Effector memory CD8-positive, alpha-beta T cell (primary cell): Measurements from ENCODE around the gene CHAC1.

Experiments used
- ATAC-seq: fragments of 150-1000 bp; cut with Tn5 transposase; replicated peaks from 2 replicates; pipeline ENCODE4 v1.10.0; 2021; ENCODE audit warnings: mild to moderate bottlenecking, moderate library complexity
- DNase-seq, 3 experiments: peaks; one replicate each; pipeline ENCODE4 v3.0.0; 2021
- H3K27ac Mint-ChIP-seq, 2 donors: one replicate each; pipeline ENCODE4 v1.8.0; 2022; ENCODE audit warnings: mild to moderate bottlenecking in 2 of 2, mixed read lengths in 2 of 2, moderate library complexity in 2 of 2
- H3K27me3 Mint-ChIP-seq, 2 donors: one replicate each; pipeline ENCODE4 v1.8.0; 2022; ENCODE audit warnings: mixed read lengths in 2 of 2
- H3K36me3 Mint-ChIP-seq: one replicate; pipeline ENCODE4 v1.8.0; 2022; ENCODE audit warnings: mild to moderate bottlenecking, moderate library complexity, mixed read lengths; ENCODE audit not compliant: insufficient read depth
- H3K4me1 Mint-ChIP-seq, 2 donors: one replicate each; pipeline ENCODE4 v1.8.0; 2022; ENCODE audit warnings: low read depth in 2 of 2, mixed read lengths in 2 of 2
- H3K4me3 Mint-ChIP-seq, 2 donors: one replicate each; pipeline ENCODE4 v1.8.0; 2022; ENCODE audit warnings: mild to moderate bottlenecking in 2 of 2, mixed read lengths in 2 of 2, moderate library complexity in 2 of 2
- H3K9me3 Mint-ChIP-seq, 2 donors: one replicate each; pipeline ENCODE4 v1.8.0; 2022; ENCODE audit warnings: mixed read lengths in 2 of 2

Gene CHAC1

DNA sequence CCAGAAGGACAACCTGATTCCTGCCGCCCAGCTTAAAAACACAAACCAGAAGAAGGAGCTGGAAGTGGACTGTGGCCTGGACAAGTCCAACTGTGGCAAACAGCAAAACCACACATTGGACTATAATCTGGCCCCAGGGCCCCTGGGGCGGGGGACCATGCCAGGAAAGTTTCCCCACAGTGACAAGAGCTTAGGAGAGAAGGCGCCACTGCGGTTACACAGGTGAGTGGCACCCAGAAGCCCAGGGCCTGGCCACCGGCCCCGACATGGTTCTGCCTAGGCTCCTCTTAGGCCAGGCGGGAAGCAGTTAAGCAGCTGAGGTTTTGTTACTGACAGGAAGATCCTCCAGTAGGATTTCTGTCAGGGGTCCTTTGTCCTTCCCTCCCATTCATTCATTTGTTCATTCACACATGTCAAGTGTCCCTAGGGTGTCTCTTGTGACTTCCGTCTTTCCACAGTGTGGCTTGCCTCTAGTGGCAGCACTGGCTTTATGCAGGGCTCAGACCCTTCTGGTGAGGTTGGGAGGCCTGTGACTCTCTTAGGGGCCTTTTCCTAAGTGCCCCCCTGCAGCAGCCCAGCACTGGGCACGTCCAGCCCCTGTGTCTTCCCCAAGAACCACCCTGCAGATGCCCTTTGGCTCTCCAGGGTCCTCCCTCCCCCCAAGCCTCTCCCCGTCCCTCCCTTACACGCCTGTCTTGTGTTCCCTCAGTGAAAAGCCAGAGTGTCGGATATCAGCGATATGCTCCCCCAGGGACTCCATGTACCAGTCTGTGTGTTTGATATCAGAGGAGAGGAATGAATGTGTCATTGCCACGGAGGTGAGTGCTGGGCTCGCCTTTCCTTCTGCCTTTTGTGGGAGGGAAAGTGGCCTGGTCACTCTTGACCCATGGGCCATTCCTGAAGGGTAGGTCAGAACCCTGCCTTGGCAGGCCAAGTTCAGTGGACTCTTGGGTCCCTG, 16.3 kb upstream of the CHAC1 start:
- H3K27me3 Mint-ChIP-seq = peaks cover 13 to 19% of the 10 kb centered on the region in 2 donors
- peaks cover 6 to 15% of the 10 kb centered on the region in 2 donors for H3K4me1 Mint-ChIP-seq
- H3K4me3 Mint-ChIP-seq = no peak overlapping the region
- ATAC-seq = no peak
- no peaks in the 10 kb centered on the region for H3K36me3 Mint-ChIP-seq
- no peak for DNase-seq
- H3K27ac Mint-ChIP-seq = no peak overlapping the region
- no peaks in the 10 kb centered on the region for H3K9me3 Mint-ChIP-seq

DNA sequence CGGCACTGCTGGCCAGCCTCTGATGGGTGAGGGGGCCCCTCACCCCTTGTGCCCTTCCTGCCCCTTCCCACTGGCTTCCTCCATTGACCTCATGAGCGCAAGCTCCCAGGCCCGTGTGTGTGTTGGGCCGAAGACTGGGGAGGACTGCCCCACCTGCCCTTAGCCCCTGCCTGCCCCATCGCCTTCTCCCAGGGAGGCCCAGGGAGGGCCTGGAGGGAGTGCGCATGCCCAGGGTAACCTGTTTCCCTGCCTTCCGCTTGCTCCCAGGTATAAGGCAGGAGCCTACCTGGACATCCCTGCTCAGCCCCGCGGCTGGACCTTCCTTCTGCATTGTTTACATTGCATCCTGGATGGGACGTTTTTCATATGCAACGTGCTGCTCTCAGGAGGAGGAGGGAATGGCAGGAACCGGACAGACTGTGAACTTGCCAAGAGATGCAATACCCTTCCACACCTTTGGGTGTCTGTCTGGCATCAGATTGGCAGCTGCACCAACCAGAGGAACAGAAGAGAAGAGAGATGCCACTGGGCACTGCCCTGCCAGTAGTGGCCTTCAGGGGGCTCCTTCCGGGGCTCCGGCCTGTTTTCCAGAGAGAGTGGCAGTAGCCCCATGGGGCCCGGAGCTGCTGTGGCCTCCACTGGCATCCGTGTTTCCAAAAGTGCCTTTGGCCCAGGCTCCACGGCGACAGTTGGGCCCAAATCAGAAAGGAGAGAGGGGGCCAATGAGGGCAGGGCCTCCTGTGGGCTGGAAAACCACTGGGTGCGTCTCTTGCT, 15.3 kb upstream of the CHAC1 start:
- no peak overlapping the region for H3K4me3 Mint-ChIP-seq
- peaks cover 15 to 20% of the 10 kb centered on the region in 2 donors for H3K4me1 Mint-ChIP-seq
- H3K27ac Mint-ChIP-seq = no peak overlapping the region
- no peaks in the 10 kb centered on the region for H3K9me3 Mint-ChIP-seq
- DNase-seq = no peak
- H3K36me3 Mint-ChIP-seq = peaks cover 2% of the 10 kb centered on the region
- peaks cover 8 to 9% of the 10 kb centered on the region in 2 donors for H3K27me3 Mint-ChIP-seq
- peak; percentile 13 for ATAC-seq

DNA sequence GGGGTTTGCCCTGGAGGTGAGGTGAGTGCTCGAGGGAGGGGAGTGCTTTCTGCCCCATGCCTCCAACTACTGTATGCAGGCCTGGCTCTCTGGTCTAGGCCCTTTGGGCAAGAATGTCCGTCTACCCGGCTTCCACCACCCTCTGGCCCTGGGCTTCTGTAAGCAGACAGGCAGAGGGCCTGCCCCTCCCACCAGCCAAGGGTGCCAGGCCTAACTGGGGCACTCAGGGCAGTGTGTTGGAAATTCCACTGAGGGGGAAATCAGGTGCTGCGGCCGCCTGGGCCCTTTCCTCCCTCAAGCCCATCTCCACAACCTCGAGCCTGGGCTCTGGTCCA, 14.8 kb upstream of the CHAC1 start:
- no peaks in the 10 kb centered on the region for H3K9me3 Mint-ChIP-seq
- no peak overlapping the region for H3K27ac Mint-ChIP-seq
- peaks cover 2% of the 10 kb centered on the region for H3K36me3 Mint-ChIP-seq
- H3K4me1 Mint-ChIP-seq = peaks cover 18 to 26% of the 10 kb centered on the region in 2 donors
- DNase-seq = no peak
- ATAC-seq = no peak
- H3K27me3 Mint-ChIP-seq = peaks cover 2 to 4% of the 10 kb centered on the region in 2 donors
- no peak overlapping the region for H3K4me3 Mint-ChIP-seq

DNA sequence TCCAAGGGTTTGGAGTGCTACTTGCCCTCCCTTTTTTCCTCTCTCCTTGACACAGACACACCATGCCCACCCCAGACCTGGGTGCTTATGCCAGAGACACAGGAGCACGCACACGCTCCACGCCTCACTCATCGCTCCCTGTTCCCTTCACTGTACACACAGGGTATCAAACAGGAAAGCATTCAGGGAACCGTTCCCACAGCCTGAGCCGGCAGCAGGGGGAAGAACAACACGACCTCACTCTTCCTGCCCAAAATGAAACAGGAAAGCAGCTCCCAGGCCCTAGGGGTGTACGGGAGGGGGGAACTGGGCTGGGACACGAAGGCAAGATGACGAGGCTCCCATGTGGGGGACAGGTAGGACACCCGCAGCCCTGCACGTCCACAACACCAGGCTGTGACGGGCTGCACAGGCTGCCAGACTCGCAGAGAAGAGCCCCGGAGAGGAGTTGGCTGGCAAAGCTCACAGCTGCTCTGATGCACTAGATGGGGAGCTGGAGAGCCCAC, 12.9 kb upstream of the CHAC1 start:
- H3K9me3 Mint-ChIP-seq = no peaks in the 10 kb centered on the region
- no peak overlapping the region for H3K27ac Mint-ChIP-seq
- peaks cover 18 to 26% of the 10 kb centered on the region in 2 donors for H3K4me1 Mint-ChIP-seq
- H3K4me3 Mint-ChIP-seq = peak overlapping the region; percentile 38 to 70
- no peak for DNase-seq
- peaks cover 7% of the 10 kb centered on the region for H3K36me3 Mint-ChIP-seq
- ATAC-seq = peak; percentile 12
- H3K27me3 Mint-ChIP-seq = no peaks in the 10 kb centered on the region

DNA sequence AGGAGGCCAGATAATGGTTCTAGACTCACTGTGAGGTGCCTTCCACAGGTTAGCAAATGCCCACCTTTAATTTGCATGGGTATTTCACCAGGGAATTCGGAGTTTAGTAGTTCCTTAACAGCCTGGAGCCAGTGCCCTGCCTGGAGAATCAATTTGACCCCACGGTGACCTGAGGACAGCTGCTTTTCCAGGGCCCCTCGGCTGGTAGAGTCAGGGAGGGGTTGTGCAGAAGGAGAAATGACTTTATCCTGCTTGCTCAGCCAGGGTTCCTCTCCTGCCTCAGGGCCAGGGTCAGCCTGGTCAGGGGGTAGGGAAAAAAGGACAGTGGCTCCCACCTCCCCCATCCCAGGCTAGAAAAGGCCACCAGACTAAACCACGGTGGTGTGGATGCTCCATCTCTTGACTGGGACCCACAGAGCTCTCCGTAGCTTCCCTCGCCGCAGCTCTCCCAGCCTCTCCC, 12.2 kb upstream of the CHAC1 start:
- no peak for ATAC-seq
- DNase-seq = no peak
- peaks cover 7% of the 10 kb centered on the region for H3K36me3 Mint-ChIP-seq
- no peaks in the 10 kb centered on the region for H3K9me3 Mint-ChIP-seq
- H3K27ac Mint-ChIP-seq = peak overlapping the region in 1 of 2 donors; percentile 20
- H3K4me3 Mint-ChIP-seq = peak overlapping the region; percentile 38 to 70
- H3K27me3 Mint-ChIP-seq = no peaks in the 10 kb centered on the region
- H3K4me1 Mint-ChIP-seq = peaks cover 18 to 26% of the 10 kb centered on the region in 2 donors

DNA sequence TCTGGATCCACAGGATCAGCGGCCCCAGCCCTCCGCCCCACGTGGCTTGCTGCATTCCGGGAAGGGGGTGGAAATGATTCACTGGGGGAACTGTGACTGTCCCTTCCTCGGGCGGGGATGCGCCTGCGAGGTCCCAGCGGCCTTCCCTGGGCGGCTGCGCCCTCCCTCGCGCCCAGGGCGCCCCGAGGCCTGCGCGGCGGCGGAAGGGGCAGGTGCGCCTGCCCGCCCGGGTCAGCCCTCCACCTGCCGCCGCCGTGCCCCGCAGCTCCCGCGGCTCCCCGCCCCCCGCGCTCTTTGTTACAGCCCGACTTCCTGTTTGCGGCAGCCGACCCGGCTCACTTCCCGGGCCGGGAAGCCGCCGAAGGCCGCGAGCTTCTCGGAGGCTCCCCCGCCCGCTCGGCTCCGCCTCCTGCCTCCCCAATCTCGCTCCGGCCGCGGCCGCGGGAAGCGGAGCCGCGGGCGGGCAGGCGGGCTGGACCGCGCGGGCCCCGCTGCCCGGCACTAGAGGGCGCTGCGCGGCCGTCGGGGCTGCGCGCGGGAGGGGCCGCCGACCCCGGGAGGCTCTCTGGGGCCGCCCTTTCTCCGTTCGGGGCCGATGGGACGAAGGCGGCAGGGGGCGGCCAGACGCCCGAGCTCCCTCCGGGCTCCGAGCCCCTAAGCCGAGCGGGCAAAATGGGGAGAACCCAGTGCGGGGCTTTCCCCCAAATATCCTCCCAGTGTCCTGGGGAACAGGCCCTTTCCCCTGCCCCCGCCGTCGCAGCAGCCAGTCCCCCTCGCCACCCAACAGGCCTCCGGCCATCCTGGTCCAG, 11.5 kb upstream of the CHAC1 start:
- Mint-ChIP-seq H3K36me3 (peaks cover 7% of the 10 kb centered on the region), H3K27me3 (no peaks in the 10 kb centered on the region), H3K4me3 (peak overlapping the region; percentile 70 to 82), H3K4me1 (peaks cover 18 to 26% of the 10 kb centered on the region in 2 donors), H3K27ac (peak overlapping the region; percentile 20 to 72), H3K9me3 (no peaks in the 10 kb centered on the region)
- DNase-seq (peak; percentile 49 to 64 (median 54)), ATAC-seq (peak; percentile 75)

DNA sequence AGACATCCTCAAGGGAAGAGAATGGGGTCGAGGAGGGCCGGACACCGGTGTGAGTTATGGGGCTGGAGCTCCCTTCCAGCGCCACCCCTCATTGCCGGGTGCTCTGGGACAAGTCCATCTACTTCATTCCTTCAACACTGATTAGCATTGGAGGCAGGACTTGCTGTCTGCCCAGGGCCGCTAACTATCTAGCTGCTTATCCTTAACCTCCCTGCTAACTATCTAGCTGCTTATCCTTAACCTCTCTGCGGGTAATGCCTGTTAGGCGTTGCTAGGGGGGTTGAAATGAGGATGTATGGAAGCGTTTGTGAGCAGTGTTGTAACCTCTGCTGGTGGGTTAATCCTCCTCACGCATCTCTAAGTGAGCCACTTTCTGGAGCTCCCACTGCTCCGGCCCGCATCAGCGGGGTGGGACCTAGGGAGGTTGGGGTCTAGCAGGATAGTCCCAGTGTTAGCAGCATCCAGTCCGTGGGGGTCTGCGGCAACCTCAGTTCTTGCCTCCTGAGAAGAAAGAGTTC, 10.9 kb upstream of the CHAC1 start:
- peak overlapping the region in 1 of 2 donors; percentile 72 for H3K27ac Mint-ChIP-seq
- DNase-seq (no peak), ATAC-seq (peak; percentile 8)
- H3K4me3 Mint-ChIP-seq = peak overlapping the region; percentile 70 to 82
- no peaks in the 10 kb centered on the region for H3K9me3 Mint-ChIP-seq
- peaks cover 18 to 26% of the 10 kb centered on the region in 2 donors for H3K4me1 Mint-ChIP-seq
- H3K36me3 Mint-ChIP-seq = peaks cover 7% of the 10 kb centered on the region
- no peaks in the 10 kb centered on the region for H3K27me3 Mint-ChIP-seq

DNA sequence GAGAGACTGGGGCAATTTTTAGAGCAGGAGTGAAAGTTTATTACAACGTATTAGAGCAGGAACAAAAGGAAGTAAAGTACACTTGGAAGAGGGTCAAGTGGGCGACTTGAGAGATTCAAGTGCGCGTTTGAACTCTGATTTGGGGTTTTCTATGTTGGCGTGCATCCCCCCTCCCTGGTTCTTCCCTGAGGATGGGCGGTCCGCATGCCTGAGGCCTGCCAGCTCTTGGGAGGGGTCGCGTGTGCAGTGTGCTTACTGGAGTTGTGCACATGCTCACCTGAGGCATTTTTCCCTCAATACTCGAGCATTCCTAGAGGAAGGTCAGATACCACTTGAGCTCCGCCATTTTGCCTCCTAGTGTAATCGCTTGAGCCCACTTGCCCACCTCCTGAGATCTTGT, 10.4 kb upstream of the CHAC1 start:
- ATAC-seq (no peak), DNase-seq (no peak)
- no peaks in the 10 kb centered on the region for H3K9me3 Mint-ChIP-seq
- H3K4me3 Mint-ChIP-seq = peak overlapping the region; percentile 70 to 82
- H3K36me3 Mint-ChIP-seq = peaks cover 7% of the 10 kb centered on the region
- H3K27ac Mint-ChIP-seq = peak overlapping the region in 1 of 2 donors; percentile 72
- no peaks in the 10 kb centered on the region for H3K27me3 Mint-ChIP-seq
- peaks cover 18 to 26% of the 10 kb centered on the region in 2 donors for H3K4me1 Mint-ChIP-seq

DNA sequence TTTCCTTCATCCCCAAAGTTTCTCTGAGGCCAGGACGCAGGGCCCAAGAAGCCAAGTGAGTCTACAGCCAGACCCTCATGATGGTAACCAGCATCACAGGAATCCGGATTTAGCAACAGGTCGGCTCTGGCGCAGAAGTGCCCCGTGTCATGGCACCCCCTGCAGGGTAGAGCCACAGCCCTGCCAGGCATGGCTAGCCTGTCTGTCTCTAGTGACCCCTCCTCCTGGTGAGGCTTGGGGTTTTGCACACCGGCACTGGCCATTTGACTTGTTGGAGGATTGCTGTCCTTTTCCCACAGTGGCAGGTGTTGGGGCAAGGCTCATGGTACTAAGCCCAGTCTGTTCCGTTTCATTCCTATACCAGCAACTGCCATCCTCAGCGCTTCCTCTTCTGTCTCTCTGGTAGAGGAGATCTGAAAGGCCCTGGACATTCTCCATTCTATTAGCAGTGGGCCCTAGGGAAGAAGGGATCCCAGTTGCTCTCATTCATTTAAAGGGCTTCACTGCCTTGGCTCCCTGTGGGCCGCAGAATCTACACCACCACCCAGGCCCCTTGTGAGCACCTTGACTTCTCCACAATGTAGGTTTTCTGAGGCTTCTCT, 9.4 kb upstream of the CHAC1 start:
- Mint-ChIP-seq H3K4me1 (peaks cover 18 to 26% of the 10 kb centered on the region in 2 donors), H3K9me3 (no peaks in the 10 kb centered on the region), H3K27ac (peak overlapping the region in 1 of 2 donors; percentile 38), H3K4me3 (peak overlapping the region; percentile 54 to 82), H3K27me3 (peaks cover 5% of the 10 kb centered on the region in 2 donors), H3K36me3 (peaks cover 7% of the 10 kb centered on the region)
- ATAC-seq (no peak), DNase-seq (no peak)

DNA sequence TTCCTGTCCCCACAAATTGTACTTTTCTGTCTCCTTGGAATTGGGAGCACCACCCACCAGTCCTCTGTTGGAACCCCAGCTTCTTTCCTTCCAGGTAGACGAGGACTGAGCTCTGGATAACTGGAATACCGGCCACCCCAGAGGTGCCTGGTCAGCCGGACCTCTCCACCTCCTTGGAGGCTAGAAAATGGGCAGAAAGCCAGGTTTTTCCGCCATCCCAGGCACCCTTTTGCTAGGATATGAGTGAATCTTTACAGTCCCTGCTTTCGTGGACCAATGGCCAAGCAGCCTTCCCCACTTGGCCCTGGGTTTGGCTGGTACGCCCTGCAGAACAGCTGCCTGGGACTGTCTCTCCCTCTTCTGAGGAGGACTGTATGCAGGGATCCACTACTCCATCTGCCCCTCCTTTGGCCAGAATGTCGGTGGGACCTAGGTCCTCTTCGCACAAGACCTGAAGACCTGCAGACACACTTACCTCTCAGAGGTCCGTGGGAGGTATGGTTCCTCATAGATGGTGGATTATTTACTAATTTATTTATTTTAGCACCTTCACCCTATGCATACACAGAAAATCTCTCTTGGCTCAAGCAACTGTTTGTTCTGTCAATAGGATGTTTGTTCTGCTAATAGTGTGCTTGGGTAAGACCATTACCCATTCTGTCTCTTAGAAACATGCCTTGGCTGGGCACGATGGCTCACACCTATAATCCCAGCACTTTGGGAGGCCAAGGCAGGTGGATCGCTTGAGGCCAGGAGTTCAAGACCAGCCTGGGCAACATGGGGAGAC, 8.6 kb upstream of the CHAC1 start:
- peaks cover 7% of the 10 kb centered on the region for H3K36me3 Mint-ChIP-seq
- H3K9me3 Mint-ChIP-seq = no peaks in the 10 kb centered on the region

DNA sequence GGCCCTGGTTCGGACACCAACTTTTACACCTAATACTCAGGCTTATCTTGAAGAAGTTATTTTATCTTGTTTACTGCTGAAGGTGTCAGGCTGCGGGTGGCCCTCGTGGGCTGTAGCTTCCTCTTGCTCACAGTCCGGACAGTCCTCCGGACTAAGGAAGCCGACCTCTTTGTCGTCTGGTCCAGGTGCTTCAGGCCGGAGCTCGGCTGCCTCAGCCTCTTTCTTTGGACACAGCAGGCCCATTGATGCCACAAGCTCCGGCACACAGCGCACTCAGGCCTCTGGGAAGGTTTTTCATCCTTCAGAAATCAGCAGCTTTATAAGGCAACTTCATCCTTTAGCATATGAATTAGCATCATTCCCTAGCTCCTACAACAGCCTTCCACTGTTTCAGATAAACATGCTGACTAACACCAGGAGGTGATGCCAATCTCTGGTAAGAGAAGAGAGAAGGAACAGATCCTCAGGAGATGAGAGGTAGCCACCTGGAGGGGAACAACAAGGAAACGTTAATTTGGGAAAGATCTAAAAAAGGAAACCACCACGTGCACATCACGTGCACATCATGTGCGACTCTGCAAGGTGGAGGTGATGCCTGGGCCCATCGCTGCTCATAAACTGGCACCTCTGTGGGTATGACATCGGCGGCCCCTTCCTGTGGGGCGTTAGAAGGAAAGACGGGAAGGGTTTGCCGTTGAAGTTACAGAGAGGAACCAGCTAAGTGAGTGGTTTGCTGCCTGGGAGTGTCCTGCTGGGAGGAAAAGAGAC, 4.4 kb upstream of the CHAC1 start:
- Mint-ChIP-seq H3K9me3 (no peaks in the 10 kb centered on the region), H3K36me3 (peaks cover 8% of the 10 kb centered on the region), H3K27ac (no peak overlapping the region), H3K27me3 (peaks cover 5 to 20% of the 10 kb centered on the region in 2 donors), H3K4me1 (peaks cover 6 to 7% of the 10 kb centered on the region in 2 donors), H3K4me3 (no peak overlapping the region)
- ATAC-seq (no peak), DNase-seq (no peak)

More for the DNA sequence above, 8.6 kb upstream of the CHAC1 start:
- Mint-ChIP-seq H3K27me3 (peaks cover 5 to 12% of the 10 kb centered on the region in 2 donors), H3K27ac (peak overlapping the region in 1 of 2 donors; percentile 38), H3K4me1 (peaks cover 18 to 23% of the 10 kb centered on the region in 2 donors), H3K4me3 (peak overlapping the region in 1 of 2 donors; percentile 54)
- DNase-seq (no peak), ATAC-seq (no peak)
